DMS53 (cell line): ENCODE measurements around the gene TAOK1.

ENCODE experiments used
- DNase-seq: peaks from one replicate; lab custom pipeline; 2025; lab: John Stamatoyannopoulos, UW

The TAOK1 gene

GRCh38 chr17:29595943-29596774 is 206.0 kb downstream of the TAOK1 start:
- no peak for DNase-seq

GRCh38 chr17:29596811-29597210 is 206.6 kb downstream of the TAOK1 start:
- DNase-seq, result no peak

- no peak for DNase-seq
These were observed 207.4 kb downstream of the TAOK1 start for GRCh38 chr17:29597361-29598172.
